ENCODE data around the gene SEMA6B. TPM values are rescaled to one million over a fixed set of nuclear protein-coding genes. Genes with fewer than 3 reads are reported as not detected.

Gene SEMA6B
- total RNA-seq, 2 experiments from 2014 or later, result not detected

GRCh38 chr19:4503132-4503824 is 56.2 kb downstream of the SEMA6B start:
- ChIA-PET CTCF (interaction anchor here (0.6 to 1.9 kb wide), 3 partner anchors 22 to 1371 kb away, joined by 3 to 5 read pairs (median 4); no protein-coding TSS in a partner anchor), POLR2A (no interaction called here)

DNA sequence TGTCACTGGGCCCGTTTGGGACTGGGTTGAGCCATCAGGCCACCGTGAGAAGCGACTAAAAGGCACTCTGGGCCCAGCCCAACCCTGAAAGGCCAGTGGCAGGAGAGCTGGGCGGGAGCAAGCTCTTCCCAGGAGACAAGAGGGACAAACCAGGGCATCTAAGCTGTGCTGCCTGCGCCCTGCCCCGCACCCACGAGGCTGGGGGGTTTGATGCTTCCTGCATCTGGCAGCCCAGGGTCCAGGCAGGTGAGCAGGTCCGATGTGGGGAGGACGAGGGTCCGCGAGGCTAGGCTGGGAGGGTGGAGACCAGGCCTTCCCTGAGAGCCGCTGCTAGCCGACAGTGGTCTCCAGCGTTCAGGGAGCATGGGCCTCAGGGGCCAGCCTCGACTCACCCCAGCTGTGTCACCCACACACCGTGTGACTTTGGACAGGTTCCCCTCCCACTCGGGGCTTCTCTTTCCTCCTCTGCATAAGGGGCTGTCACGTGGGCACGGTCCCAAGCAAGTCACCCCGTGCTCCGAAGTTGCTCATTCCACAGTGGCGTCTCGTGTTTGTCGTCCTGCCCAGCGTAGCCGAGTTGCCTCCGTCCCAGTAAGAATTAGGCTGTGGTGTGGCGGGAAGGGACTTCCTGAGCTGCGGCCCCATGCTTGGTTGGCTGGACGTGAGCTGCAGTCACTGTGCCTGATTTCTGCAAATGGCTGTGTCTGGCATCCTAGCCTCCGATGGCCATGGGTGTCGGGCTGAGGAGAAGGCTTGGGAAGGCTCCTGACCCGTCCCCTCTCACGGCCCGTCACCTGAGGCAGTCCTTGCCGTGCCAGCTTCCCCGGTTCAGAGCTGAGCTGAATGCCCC is 57.0 kb downstream of the SEMA6B start:
- ChIA-PET CTCF (interaction anchor here (0.5 to 1.9 kb wide), 4 partner anchors 23 to 513 kb away, joined by 3 to 5 read pairs (median 4); no protein-coding TSS in a partner anchor), POLR2A (no interaction called here)

DNA sequence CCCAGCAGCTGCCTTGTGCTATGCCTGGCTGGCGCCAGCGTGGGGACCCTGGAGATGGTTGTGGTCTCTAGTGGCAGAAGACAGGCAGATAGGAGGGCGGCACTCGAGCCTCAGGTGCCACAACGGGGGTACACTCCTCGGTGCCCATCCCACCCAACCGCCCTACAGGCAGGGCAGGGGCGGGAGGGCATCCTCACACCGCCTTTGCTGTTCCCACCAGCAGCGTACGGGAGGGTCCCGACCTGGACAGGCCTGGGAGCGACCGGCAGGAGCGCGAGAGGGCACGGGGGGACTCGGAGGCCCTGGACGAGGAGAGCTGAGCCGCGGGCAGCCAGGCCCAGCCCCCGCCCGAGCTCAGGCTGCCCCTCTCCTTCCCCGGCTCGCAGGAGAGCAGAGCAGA is 57.8 kb downstream of the SEMA6B start:
- ChIA-PET POLR2A (no interaction called here), CTCF (interaction anchor here (1.1 to 1.9 kb wide), 2 partner anchors 24 to 361 kb away, joined by 3 to 5 read pairs; no protein-coding TSS in a partner anchor)

DNA sequence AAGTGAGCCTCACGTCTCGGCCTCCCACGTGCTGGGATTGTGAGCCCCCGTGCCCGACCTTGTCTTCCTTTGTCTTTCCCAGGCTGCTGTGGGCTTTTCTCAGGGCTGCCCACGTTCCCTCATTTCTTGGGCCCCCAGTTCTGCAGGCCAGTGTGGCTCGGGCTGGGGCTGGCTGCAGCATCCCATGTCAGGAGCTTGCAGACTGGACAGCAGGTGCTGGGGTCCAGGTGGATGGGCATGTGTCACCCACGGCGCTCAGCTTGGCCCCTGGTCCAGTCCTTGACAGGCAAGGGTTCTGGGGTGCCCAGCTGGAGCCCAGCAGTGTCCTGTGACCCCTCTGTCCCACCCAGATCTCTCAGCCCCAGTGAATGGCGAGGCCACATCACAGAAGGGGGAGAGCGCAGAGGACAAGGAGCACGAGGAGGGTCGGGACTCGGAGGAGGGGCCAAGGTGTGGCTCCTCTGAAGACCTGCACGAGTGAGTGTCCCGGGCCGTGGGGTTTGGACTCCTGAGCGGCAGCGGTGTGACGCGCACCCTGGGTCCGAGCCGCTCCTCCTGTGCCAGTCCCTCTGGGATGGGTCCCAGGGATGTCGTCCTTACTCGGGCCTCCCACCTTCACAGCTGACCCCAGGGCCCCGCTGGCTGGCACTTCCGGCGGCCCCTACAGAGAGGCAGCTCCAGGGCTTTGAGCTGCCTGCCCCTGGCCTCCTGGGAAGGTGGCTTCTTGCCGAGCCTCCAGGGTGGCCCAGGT is 58.5 kb downstream of the SEMA6B start:
- ChIA-PET POLR2A (no interaction called here), CTCF (interaction anchor here (1.9 kb wide), 1 partner anchor 24 kb away, joined by 5 read pairs; no protein-coding TSS in a partner anchor)

GRCh38 chr19:4499855-4500254 is 59.6 kb downstream of the SEMA6B start:
- CTCF ChIA-PET, result no interaction called here
- POLR2A ChIA-PET, result no interaction called here

DNA sequence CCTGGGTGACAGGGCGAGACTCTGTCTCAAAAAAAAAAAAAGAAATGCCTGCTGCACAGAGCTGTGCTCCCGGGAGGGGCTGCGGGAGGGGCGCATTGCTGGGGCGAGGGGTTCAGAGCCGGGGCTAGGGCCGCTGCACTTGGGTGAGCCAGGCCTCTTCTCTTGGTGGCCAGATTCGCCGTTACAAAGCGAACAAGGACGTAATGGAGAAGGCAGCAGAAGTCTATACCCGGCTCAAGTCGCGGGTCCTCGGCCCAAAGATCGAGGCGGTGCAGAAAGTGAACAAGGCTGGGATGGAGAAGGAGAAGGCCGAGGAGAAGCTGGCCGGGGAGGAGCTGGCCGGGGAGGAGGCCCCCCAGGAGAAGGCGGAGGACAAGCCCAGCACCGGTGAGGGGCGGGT is 60.2 kb downstream of the SEMA6B start:
- POLR2A ChIA-PET, result no interaction called here
- CTCF ChIA-PET, result interaction anchor here (0.6 kb wide), 1 partner anchor 711 kb away, joined by 4 read pairs; no protein-coding TSS in a partner anchor

GRCh38 chr19:4498694-4499093 is 60.8 kb downstream of the SEMA6B start:
- CTCF ChIA-PET, result interaction anchor here (0.6 kb wide), 1 partner anchor 710 kb away, joined by 4 read pairs; no protein-coding TSS in a partner anchor

DNA sequence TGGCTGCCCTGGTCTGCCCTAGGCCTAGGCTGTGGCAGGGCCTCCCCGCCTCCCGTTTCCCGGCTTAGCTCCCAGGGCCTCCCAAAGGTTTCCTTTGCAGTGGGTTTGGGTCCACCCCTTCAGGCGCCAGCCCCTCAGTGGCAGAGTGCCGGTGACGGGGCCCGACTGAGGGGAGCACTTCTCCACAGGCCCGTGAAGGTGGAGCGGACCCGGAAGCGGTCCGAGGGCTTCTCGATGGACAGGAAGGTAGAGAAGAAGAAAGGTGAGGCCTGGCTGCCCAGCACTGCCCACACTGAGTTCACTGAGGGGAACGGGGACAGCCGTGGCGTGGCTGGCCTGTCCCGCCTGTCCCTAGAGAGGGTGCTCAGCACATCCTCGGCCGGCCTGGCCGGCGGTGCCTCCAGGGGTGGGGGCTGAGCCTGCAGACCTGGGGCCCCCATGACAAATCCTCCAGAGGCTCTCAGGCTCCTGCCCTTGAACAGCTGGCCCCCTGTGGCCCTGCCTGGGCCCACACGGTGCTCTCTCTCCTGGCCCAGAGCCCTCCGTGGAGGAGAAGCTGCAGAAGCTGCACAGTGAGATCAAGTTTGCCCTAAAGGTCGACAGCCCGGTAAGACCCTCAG is 61.6 kb downstream of the SEMA6B start:
- ChIA-PET CTCF (no interaction called here), POLR2A (no interaction called here)

More at GRCh38 chr19:4498694-4499093, 60.8 kb downstream of the SEMA6B start:
- POLR2A ChIA-PET, result no interaction called here

GRCh38 chr19:4496304-4496703 is 63.2 kb downstream of the SEMA6B start:
- ChIA-PET POLR2A (no interaction called here), CTCF (no interaction called here)

DNA sequence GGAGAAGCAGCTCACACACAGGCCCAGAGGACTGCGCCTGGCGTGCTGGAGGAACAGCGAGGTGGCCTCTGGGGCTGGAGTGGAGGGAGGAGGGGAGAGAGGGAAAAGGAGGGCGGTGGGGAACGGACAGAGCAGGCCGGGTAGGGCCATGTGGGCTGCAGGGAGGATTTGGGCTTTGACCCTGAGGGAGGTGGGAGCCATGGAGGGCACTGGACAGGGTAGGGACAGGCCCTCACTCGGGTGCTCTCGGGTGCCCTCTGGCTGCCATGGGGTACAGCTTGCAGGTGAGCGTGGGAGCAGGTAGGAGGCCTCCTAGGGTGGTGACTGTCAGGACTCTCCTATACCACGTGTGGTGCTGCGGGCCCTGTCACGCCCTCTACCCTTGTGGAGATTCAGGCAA is 64.0 kb downstream of the SEMA6B start:
- POLR2A ChIA-PET, result no interaction called here
- CTCF ChIA-PET, result no interaction called here

GRCh38 chr19:4494691-4495064 is 64.8 kb downstream of the SEMA6B start:
- ChIA-PET POLR2A (no interaction called here), CTCF (no interaction called here)

DNA sequence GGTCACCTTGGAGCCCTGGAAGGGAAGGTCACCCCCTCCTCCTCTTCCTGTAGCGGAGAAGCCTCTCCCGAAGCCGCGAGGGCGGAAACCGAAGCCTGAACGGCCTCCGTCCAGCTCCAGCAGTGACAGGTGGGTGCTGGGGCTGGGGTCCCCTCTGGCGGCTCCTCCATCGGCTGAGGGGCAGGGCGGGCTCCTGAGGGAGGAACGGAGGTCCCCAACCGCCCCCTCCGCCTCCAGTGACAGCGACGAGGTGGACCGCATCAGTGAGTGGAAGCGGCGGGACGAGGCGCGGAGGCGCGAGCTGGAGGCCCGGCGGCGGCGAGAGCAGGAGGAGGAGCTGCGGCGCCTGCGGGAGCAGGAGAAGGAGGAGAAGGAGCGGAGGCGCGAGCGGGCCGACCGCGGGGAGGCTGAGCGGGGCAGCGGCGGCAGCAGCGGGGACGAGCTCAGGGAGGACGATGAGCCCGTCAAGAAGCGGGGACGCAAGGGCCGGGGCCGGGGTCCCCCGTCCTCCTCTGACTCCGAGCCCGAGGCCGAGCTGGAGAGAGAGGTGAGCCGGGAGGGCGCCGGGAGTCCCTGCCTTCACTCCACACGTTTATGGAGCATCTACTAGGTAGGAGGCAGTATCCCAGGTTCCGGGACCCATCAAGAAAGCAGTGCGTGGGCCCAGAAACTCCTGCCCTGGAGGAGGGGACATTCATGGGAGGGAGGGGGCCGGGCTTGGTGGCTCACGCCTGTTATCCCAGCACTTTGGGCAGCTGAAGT is 65.4 kb downstream of the SEMA6B start:
- ChIA-PET POLR2A (no interaction called here), CTCF (no interaction called here)

DNA sequence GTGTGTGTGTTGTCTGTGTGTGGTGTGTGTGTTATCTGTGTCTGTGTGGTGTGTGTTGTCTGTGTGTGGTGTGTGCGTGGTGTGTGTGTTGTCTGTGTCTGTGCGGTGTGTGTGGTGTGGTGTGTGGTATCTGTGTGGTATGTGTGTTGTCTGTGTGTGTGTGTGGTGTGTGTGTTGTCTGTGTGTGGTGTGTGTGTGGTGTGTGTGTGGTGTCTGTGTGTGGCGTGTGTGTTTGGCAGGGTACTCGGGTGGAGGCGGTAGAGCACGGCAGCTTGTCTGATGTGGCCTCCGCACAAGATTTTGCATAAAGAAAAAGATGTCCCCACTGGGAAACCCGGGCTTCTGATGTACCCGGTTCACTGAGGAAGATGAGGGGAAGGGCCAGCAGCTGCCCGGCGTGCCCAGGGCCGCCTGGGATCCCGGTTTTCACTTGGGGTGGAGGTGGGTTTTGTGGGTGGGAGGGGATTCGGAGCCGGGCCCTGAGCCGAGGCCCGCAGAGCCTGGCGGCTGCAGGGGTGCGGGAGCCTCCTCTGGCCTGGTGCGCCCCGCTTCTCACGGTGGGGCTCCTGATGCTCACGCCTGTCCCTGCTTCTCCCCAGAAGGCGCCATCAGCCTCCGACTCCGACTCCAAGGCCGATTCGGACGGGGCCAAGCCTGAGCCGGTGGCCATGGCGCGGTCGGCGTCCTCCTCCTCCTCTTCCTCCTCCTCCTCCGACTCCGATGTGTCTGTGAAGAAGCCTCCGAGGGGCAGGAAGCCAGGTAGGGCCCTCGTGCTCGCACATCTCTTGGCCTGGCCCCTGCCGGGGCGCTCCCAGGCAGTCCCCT is 66.2 kb downstream of the SEMA6B start:
- ChIA-PET POLR2A (no interaction called here), CTCF (no interaction called here)

Other genes starting within 250 kb of the SEMA6B start
- gene STAP2, start 220.9 kb downstream of the SEMA6B start, total RNA-seq, result 1 to 10 TPM; 6.2 to 7.5 TPM
- 10 to 100 TPM; 18.0 to 20.1 TPM for gene MPND, start 216.1 kb downstream of the SEMA6B start, total RNA-seq
- 10 to 100 TPM; 37.1 to 41.5 TPM for gene SH3GL1, start 159.1 kb downstream of the SEMA6B start, total RNA-seq
- gene CHAF1A, start 157.0 kb downstream of the SEMA6B start, total RNA-seq, result 10 to 100 TPM; 81.1 to 89.0 TPM
- 10 to 100 TPM; 52.3 to 52.9 TPM for gene UBXN6, start 101.9 kb downstream of the SEMA6B start, total RNA-seq
- gene HDGFL2, start 87.4 kb downstream of the SEMA6B start, total RNA-seq, result 10 to 100 TPM; 45.8 to 47.0 TPM
- not detected for gene PLIN4, start 41.2 kb downstream of the SEMA6B start, total RNA-seq
- not detected for gene PLIN5, start 24.5 kb downstream of the SEMA6B start, total RNA-seq
- under 1 TPM in 1 of 2 experiments, not detected in 1; 0.21 TPM for gene LRG1, start 19.6 kb downstream of the SEMA6B start, total RNA-seq
- 10 to 100 TPM in 1 of 2 experiments, 1 to 10 TPM in 1; 9.4 to 10.0 TPM for gene TNFAIP8L1, start 79.8 kb upstream of the SEMA6B start, total RNA-seq
- gene MYDGF, start 110.7 kb upstream of the SEMA6B start, total RNA-seq, result 10 to 100 TPM; 85.8 to 87.6 TPM
- 10 to 100 TPM; 89.0 to 92.1 TPM for gene DPP9, start 164.2 kb upstream of the SEMA6B start, total RNA-seq
- gene FEM1A, start 232.1 kb upstream of the SEMA6B start, total RNA-seq, result 10 to 100 TPM; 22.0 to 23.6 TPM

Data from activated CD8-positive, alpha-beta memory T cell treated with anti-CD3 and anti-CD28 coated beads for 36 hours (primary cell).